Smooth muscle cell (in vitro differentiated cells): ENCODE measurements around the gene CCDC15. TPM values are rescaled to one million over a fixed set of nuclear protein-coding genes. Genes with fewer than 3 reads are reported as not detected.

Experiments
- DNase-seq: peaks from one replicate; lab custom pipeline; 2025; ENCODE audit not compliant: unreplicated experiment; lab: John Stamatoyannopoulos, UW
- H2AFZ ChIP-seq: fragments of 200-600 bp; sonication (generic); 2 replicates; pipeline ENCODE4 v1.6.0; 2016; ENCODE audit warnings: antibody characterized with exemption, low read depth, mild to moderate bottlenecking
- H3F3A ChIP-seq: fragments of 200-600 bp; sonication (generic); 2 replicates; pipeline ENCODE4 v1.6.0; 2017; ENCODE audit warnings: antibody characterized with exemption, low read depth
- H3K27ac ChIP-seq: fragments of 200-600 bp; sonication (generic); 2 replicates; pipeline ENCODE4 v1.5.1; 2016; ENCODE audit warnings: low read depth, mild to moderate bottlenecking
- H3K27me3 ChIP-seq: fragments of 200-600 bp; sonication (generic); 2 replicates; pipeline ENCODE4 v1.6.1; 2016; ENCODE audit warnings: low read depth, mild to moderate bottlenecking
- H3K36me3 ChIP-seq: fragments of 200-600 bp; sonication (generic); 2 replicates; pipeline ENCODE4 v1.5.1; 2016; ENCODE audit warnings: low read depth
- H3K4me1 ChIP-seq: fragments of 200-600 bp; sonication (generic); 2 replicates; pipeline ENCODE4 v1.5.1; 2016; ENCODE audit warnings: low read depth
- H3K4me2 ChIP-seq: fragments of 200-600 bp; sonication (generic); 2 replicates; pipeline ENCODE4 v1.6.0; 2016; ENCODE audit warnings: mild to moderate bottlenecking
- H3K4me3 ChIP-seq: fragments of 200-600 bp; sonication (generic); 2 replicates; pipeline ENCODE4 v1.5.1; 2016; ENCODE audit warnings: mild to moderate bottlenecking
- H3K79me2 ChIP-seq: fragments of 200-600 bp; sonication (generic); 2 replicates; pipeline ENCODE4 v1.6.0; 2016; ENCODE audit warnings: low read depth, mild to moderate bottlenecking
- H3K9ac ChIP-seq: fragments of 200-600 bp; sonication (generic); 2 replicates; pipeline ENCODE4 v1.6.0; 2016; ENCODE audit warnings: low read depth
- H3K9me3 ChIP-seq: fragments of 200-600 bp; sonication (generic); replicated peaks from 2 replicates; pipeline ENCODE4 v1.5.1; 2016; ENCODE audit warnings: low read depth
- H4K20me1 ChIP-seq: fragments of 200-600 bp; sonication (generic); 2 replicates; pipeline ENCODE4 v1.6.0; 2016; ENCODE audit warnings: low read depth
- WGBS: methylation state at CpG from one replicate; pipeline ENCODE4 v1.1.7; 2016; ENCODE audit warnings: low lambda C conversion rate; 5-methylcytosine and 5-hydroxymethylcytosine counted together
- polyA plus RNA-seq: library from polyadenylated mRNA; unstranded; fragments of >200 nt; fragmentation: Nextera tagmentation; extraction: Ambion mirVana; gene quantifications from 2 replicates; pipeline ENCODE4 v1.2.1, GENCODE V29; 2016
- total RNA-seq: library from RNA; depleted of rRNA; stranded (reverse); fragments of >200 nt; gene quantifications from 2 replicates; pipeline ENCODE4 v1.2.3, GENCODE V29; 2014
- TF ChIP-seq, protein P1 (sequence below): fragments of 200-600 bp; sonication (generic); IDR thresholded peaks from 2 replicates; pipeline ENCODE4 v1.5.1; 2017; ENCODE audit warnings: borderline replicate concordance, mild to moderate bottlenecking, antibody characterized with exemption; ENCODE audit not compliant: insufficient read depth, poor library complexity, severe bottlenecking

Gene CCDC15
- total and polyA plus RNA-seq, 2 experiments from 2014 or later: 1.9 to 4.0 TPM

GRCh38 chr11:124983674-124984511 lies 29.9 kb downstream of the CCDC15 start:
- Histone ChIP-seq H3K4me3 (no peak overlapping the region), H3K36me3 (no peaks in the 10 kb centered on the region), H3K27me3 (no peaks in the 10 kb centered on the region), H3K4me2 (no peak overlapping the region), H3K9ac (no peak overlapping the region), H3F3A (no peaks in the 10 kb centered on the region), H2AFZ (no peak overlapping the region), H3K4me1 (no peaks in the 10 kb centered on the region), H3K27ac (no peak overlapping the region), H3K9me3 (no peaks in the 10 kb centered on the region), H4K20me1 (no peaks in the 10 kb centered on the region), H3K79me2 (no peaks in the 10 kb centered on the region)
- TF ChIP-seq, protein P1, sequence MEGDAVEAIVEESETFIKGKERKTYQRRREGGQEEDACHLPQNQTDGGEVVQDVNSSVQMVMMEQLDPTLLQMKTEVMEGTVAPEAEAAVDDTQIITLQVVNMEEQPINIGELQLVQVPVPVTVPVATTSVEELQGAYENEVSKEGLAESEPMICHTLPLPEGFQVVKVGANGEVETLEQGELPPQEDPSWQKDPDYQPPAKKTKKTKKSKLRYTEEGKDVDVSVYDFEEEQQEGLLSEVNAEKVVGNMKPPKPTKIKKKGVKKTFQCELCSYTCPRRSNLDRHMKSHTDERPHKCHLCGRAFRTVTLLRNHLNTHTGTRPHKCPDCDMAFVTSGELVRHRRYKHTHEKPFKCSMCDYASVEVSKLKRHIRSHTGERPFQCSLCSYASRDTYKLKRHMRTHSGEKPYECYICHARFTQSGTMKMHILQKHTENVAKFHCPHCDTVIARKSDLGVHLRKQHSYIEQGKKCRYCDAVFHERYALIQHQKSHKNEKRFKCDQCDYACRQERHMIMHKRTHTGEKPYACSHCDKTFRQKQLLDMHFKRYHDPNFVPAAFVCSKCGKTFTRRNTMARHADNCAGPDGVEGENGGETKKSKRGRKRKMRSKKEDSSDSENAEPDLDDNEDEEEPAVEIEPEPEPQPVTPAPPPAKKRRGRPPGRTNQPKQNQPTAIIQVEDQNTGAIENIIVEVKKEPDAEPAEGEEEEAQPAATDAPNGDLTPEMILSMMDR: no peak
- 95% methylated on average over 17 of the region's 17 CpGs for WGBS
- DNase-seq: no peak

DNA sequence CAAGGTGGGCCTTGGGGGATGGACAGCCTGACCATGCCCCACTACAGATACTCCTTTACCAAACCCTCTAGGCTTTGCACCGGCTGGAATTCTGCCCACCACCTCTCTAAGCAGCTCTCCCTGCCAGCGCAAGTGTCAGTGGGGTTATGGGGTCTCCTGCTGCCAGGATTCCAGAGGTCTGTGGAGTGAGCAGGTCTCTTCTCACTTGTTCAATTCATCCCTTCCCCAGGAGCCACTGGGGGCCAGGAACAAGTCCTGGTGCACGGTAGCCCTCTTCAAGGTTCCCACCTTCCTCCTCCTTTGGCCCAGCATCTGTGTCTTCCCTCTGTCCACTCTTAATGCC lies 30.5 kb downstream of the CCDC15 start:
- no peak overlapping the region for H3K4me3 ChIP-seq
- no peak overlapping the region for H3K4me2 ChIP-seq
- no peak for DNase-seq
- no peak overlapping the region for H3K9ac ChIP-seq
- H2AFZ ChIP-seq: no peak overlapping the region
- no peaks in the 10 kb centered on the region for H3K4me1 ChIP-seq
- 92% methylated on average over 3 of the region's 3 CpGs for WGBS
- H3K36me3 ChIP-seq: no peaks in the 10 kb centered on the region
- H3F3A ChIP-seq: no peaks in the 10 kb centered on the region
- H4K20me1 ChIP-seq: no peaks in the 10 kb centered on the region
- no peak overlapping the region for H3K27ac ChIP-seq
- TF ChIP-seq, protein P1: no peak
- no peaks in the 10 kb centered on the region for H3K9me3 ChIP-seq
- H3K27me3 ChIP-seq: no peaks in the 10 kb centered on the region
- H3K79me2 ChIP-seq: no peaks in the 10 kb centered on the region

- whole genome bisulfite sequencing: 100% methylated on average over 1 of the region's 1 CpG
These were observed 33.1 kb downstream of the CCDC15 start for GRCh38 chr11:124987096-124987495.

More at GRCh38 chr11:124987096-124987495, 33.1 kb downstream of the CCDC15 start:
- DNase-seq: no peak
- no peaks in the 10 kb centered on the region for H3K4me1 ChIP-seq
- H3K4me3 ChIP-seq: no peak overlapping the region
- no peaks in the 10 kb centered on the region for H3K79me2 ChIP-seq
- H4K20me1 ChIP-seq: no peaks in the 10 kb centered on the region
- no peak overlapping the region for H3K9ac ChIP-seq
- no peaks in the 10 kb centered on the region for H3F3A ChIP-seq
- no peaks in the 10 kb centered on the region for H3K36me3 ChIP-seq
- H3K4me2 ChIP-seq: no peak overlapping the region
- no peak overlapping the region for H2AFZ ChIP-seq
- no peaks in the 10 kb centered on the region for H3K27me3 ChIP-seq
- TF ChIP-seq, protein P1: no peak
- H3K27ac ChIP-seq: no peak overlapping the region
- H3K9me3 ChIP-seq: no peaks in the 10 kb centered on the region
